Smooth muscle cell (in vitro differentiated cells): ENCODE measurements around the gene KCNK4. TPM values are rescaled to one million over a fixed set of nuclear protein-coding genes. Genes with fewer than 3 reads are reported as not detected.
A peak's percentile ranks its signal among the peaks of the same experiment; 100 is the strongest.

Experiments
- DNase-seq: peaks from one replicate; lab custom pipeline; 2025; ENCODE audit not compliant: unreplicated experiment; lab: John Stamatoyannopoulos, UW
- H2AFZ ChIP-seq: fragments of 200-600 bp; sonication (generic); 2 replicates; pipeline ENCODE4 v1.6.0; 2016; ENCODE audit warnings: antibody characterized with exemption, low read depth, mild to moderate bottlenecking
- H3F3A ChIP-seq: fragments of 200-600 bp; sonication (generic); 2 replicates; pipeline ENCODE4 v1.6.0; 2017; ENCODE audit warnings: antibody characterized with exemption, low read depth
- H3K27ac ChIP-seq: fragments of 200-600 bp; sonication (generic); 2 replicates; pipeline ENCODE4 v1.5.1; 2016; ENCODE audit warnings: low read depth, mild to moderate bottlenecking
- H3K27me3 ChIP-seq: fragments of 200-600 bp; sonication (generic); 2 replicates; pipeline ENCODE4 v1.6.1; 2016; ENCODE audit warnings: low read depth, mild to moderate bottlenecking
- H3K36me3 ChIP-seq: fragments of 200-600 bp; sonication (generic); 2 replicates; pipeline ENCODE4 v1.5.1; 2016; ENCODE audit warnings: low read depth
- H3K4me1 ChIP-seq: fragments of 200-600 bp; sonication (generic); 2 replicates; pipeline ENCODE4 v1.5.1; 2016; ENCODE audit warnings: low read depth
- H3K4me2 ChIP-seq: fragments of 200-600 bp; sonication (generic); 2 replicates; pipeline ENCODE4 v1.6.0; 2016; ENCODE audit warnings: mild to moderate bottlenecking
- H3K4me3 ChIP-seq: fragments of 200-600 bp; sonication (generic); 2 replicates; pipeline ENCODE4 v1.5.1; 2016; ENCODE audit warnings: mild to moderate bottlenecking
- H3K79me2 ChIP-seq: fragments of 200-600 bp; sonication (generic); 2 replicates; pipeline ENCODE4 v1.6.0; 2016; ENCODE audit warnings: low read depth, mild to moderate bottlenecking
- H3K9ac ChIP-seq: fragments of 200-600 bp; sonication (generic); 2 replicates; pipeline ENCODE4 v1.6.0; 2016; ENCODE audit warnings: low read depth
- H3K9me3 ChIP-seq: fragments of 200-600 bp; sonication (generic); replicated peaks from 2 replicates; pipeline ENCODE4 v1.5.1; 2016; ENCODE audit warnings: low read depth
- H4K20me1 ChIP-seq: fragments of 200-600 bp; sonication (generic); 2 replicates; pipeline ENCODE4 v1.6.0; 2016; ENCODE audit warnings: low read depth
- WGBS: methylation state at CpG from one replicate; pipeline ENCODE4 v1.1.7; 2016; ENCODE audit warnings: low lambda C conversion rate; 5-methylcytosine and 5-hydroxymethylcytosine counted together
- polyA plus RNA-seq: library from polyadenylated mRNA; unstranded; fragments of >200 nt; fragmentation: Nextera tagmentation; extraction: Ambion mirVana; gene quantifications from 2 replicates; pipeline ENCODE4 v1.2.1, GENCODE V29; 2016
- total RNA-seq: library from RNA; depleted of rRNA; stranded (reverse); fragments of >200 nt; gene quantifications from 2 replicates; pipeline ENCODE4 v1.2.3, GENCODE V29; 2014
- TF ChIP-seq, protein P1 (sequence below): fragments of 200-600 bp; sonication (generic); IDR thresholded peaks from 2 replicates; pipeline ENCODE4 v1.5.1; 2017; ENCODE audit warnings: borderline replicate concordance, mild to moderate bottlenecking, antibody characterized with exemption; ENCODE audit not compliant: insufficient read depth, poor library complexity, severe bottlenecking

KCNK4 gene
- total and polyA plus RNA-seq, 2 experiments from 2014 or later: not detected

- Histone ChIP-seq H4K20me1 (no peaks in the 10 kb centered on the region), H3K9ac (peak overlapping the region; percentile 88), H3K27ac (peak overlapping the region; percentile 96), H3F3A (no peaks in the 10 kb centered on the region), H3K9me3 (no peaks in the 10 kb centered on the region), H3K79me2 (peaks cover 6% of the 10 kb centered on the region), H3K4me3 (peak overlapping the region; percentile 95), H3K36me3 (no peaks in the 10 kb centered on the region), H3K4me2 (peak overlapping the region; percentile 90), H2AFZ (peak overlapping the region; percentile 42), H3K4me1 (peaks cover 8% of the 10 kb centered on the region), H3K27me3 (no peaks in the 10 kb centered on the region)
- 9% methylated on average over 32 of the region's 32 CpGs for WGBS
- no peak for DNase-seq
- TF ChIP-seq, protein P1, sequence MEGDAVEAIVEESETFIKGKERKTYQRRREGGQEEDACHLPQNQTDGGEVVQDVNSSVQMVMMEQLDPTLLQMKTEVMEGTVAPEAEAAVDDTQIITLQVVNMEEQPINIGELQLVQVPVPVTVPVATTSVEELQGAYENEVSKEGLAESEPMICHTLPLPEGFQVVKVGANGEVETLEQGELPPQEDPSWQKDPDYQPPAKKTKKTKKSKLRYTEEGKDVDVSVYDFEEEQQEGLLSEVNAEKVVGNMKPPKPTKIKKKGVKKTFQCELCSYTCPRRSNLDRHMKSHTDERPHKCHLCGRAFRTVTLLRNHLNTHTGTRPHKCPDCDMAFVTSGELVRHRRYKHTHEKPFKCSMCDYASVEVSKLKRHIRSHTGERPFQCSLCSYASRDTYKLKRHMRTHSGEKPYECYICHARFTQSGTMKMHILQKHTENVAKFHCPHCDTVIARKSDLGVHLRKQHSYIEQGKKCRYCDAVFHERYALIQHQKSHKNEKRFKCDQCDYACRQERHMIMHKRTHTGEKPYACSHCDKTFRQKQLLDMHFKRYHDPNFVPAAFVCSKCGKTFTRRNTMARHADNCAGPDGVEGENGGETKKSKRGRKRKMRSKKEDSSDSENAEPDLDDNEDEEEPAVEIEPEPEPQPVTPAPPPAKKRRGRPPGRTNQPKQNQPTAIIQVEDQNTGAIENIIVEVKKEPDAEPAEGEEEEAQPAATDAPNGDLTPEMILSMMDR: no peak
Measured at GRCh38 chr11:64316672-64317324, 25.7 kb downstream of the KCNK4 start.

- Histone ChIP-seq H2AFZ (peak within 1 kb of the TSS; percentile 61), H4K20me1 (no peaks in the 10 kb centered on the region), H3K4me2 (peak within 1 kb of the TSS; percentile 90), H3K27ac (peak within 1 kb of the TSS; percentile 96), H3F3A (no peaks in the 10 kb centered on the region), H3K9ac (peak within 1 kb of the TSS; percentile 88), H3K9me3 (no peaks in the 10 kb centered on the region), H3K4me1 (peaks cover 8% of the 10 kb centered on the region), H3K4me3 (peak within 1 kb of the TSS; percentile 95), H3K79me2 (peaks cover 6% of the 10 kb centered on the region), H3K36me3 (no peaks in the 10 kb centered on the region), H3K27me3 (no peaks in the 10 kb centered on the region)
- DNase-seq: peak; percentile 80
- TF ChIP-seq, protein P1: no peak
- WGBS: under 1% methylated on average over 43 of the region's 43 CpGs
Measured at GRCh38 chr11:64317325-64317960, 26.3 kb downstream of the KCNK4 start, which contains the start of gene TRMT112. TRMT112 (minus strand) TSS chr11:64317559; CDS start chr11:64317526, 33 bp downstream.

DNA sequence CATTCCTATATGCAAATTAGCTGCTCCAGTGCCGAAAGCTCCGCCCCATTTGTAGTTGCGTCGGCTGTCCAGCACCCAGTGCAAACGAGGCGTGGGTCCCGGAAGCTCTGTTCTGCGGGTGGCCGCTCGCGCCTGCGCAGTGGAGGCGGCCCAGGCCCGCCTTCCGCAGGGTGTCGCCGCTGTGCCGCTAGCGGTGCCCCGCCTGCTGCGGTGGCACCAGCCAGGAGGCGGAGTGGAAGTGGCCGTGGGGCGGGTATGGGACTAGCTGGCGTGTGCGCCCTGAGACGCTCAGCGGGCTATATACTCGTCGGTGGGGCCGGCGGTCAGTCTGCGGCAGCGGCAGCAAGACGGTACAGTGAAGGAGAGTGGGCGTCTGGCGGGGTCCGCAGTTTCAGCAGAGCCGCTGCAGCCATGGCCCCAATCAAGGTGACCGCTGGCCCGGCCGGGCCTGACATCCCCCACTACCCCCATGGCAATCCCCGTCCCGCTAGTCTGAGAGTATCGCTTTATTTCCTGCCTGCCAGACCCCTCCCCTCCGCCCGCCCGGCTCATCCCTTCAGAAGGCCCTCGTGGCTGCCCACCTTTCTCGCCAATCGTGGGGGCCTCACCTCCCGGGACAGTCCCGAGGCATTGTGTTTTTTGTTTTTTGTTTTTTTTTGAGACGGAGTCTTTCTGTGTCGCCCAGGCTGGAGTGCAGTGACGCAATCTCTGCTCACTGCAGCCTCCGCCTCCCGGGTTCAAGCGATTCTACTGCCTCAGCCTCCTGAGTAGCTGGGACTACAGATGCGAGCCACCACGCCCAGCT is 27.1 kb downstream of the KCNK4 start, which contains the start of gene PRDX5:
Gene PRDX5, plus strand, starts transcription at position 161 of the 805 bp plus-strand sequence. Its CDS starts 95 bp downstream, at position 256.
- Histone ChIP-seq H3K27me3 (no peaks in the 10 kb centered on the region), H3K4me2 (peak within 1 kb of the TSS; percentile 90), H3K79me2 (peaks cover 6% of the 10 kb centered on the region), H3K9ac (peak within 1 kb of the TSS; percentile 88), H4K20me1 (no peaks in the 10 kb centered on the region), H2AFZ (peak within 1 kb of the TSS; percentile 61), H3K9me3 (no peaks in the 10 kb centered on the region), H3K27ac (peak within 1 kb of the TSS; percentile 96), H3K4me3 (peak within 1 kb of the TSS; percentile 95), H3F3A (no peaks in the 10 kb centered on the region), H3K36me3 (no peaks in the 10 kb centered on the region), H3K4me1 (peaks cover 8% of the 10 kb centered on the region)
- TF ChIP-seq, protein P1: no peak
- under 1% methylated on average over 58 of the region's 61 CpGs for WGBS
- peak; percentile 82 for DNase-seq
